MCF 10A (cell line): ENCODE results near the gene GRM8. TPM values are rescaled to one million over a fixed set of nuclear protein-coding genes. Genes with fewer than 3 reads are reported as not detected.

ENCODE experiments used
- BruUV-seq: library from RNA; stranded (reverse); fragments of 400-500 nt; replicated peaks from 2 replicates; lab custom pipeline; 2021; lab: Mats Ljungman, UMichigan
- CTCF ChIA-PET: fragments of 300-600 bp; sonication (Branson Sonifier 250); formaldehyde crosslinking; extraction: SDS; loops from one replicate; lab custom pipeline; 2021; ENCODE audit warnings: antibody characterized with exemption, inconsistent platforms; lab: Yijun Ruan, JAX
- POLR2A ChIA-PET: fragments of 300-600, 350-650 bp; sonication (Branson Sonifier 250); formaldehyde crosslinking; extraction: SDS; loops from one replicate; lab custom pipeline; 2020; ENCODE audit warnings: antibody characterized with exemption, inconsistent platforms; lab: Yijun Ruan, JAX
- DNase-seq: peaks from one replicate; pipeline ENCODE4 v3.0.0-alpha.2; 2018; ENCODE audit not compliant: unreplicated experiment
- H3K27ac Mint-ChIP-seq: one replicate; pipeline ENCODE4 v1.8.0; 2022; ENCODE audit warnings: mild to moderate bottlenecking, low read depth, mixed read lengths; ENCODE audit not compliant: unreplicated experiment
- H3K27me3 Mint-ChIP-seq: one replicate; pipeline ENCODE4 v1.8.0; 2022; ENCODE audit warnings: mixed read lengths; ENCODE audit not compliant: insufficient read depth, unreplicated experiment
- H3K36me3 Mint-ChIP-seq: one replicate; pipeline ENCODE4 v1.8.0; 2022; ENCODE audit warnings: mild to moderate bottlenecking, moderate library complexity, mixed read lengths; ENCODE audit not compliant: insufficient read depth, unreplicated experiment
- H3K4me1 Mint-ChIP-seq: one replicate; pipeline ENCODE4 v1.8.0; 2022; ENCODE audit warnings: mixed read lengths; ENCODE audit not compliant: insufficient read depth, unreplicated experiment
- H3K4me3 Mint-ChIP-seq: one replicate; pipeline ENCODE4 v1.8.0; 2022; ENCODE audit warnings: mild to moderate bottlenecking, moderate library complexity, mixed read lengths; ENCODE audit not compliant: unreplicated experiment
- H3K9me3 Mint-ChIP-seq: one replicate; pipeline ENCODE4 v1.8.0; 2022; ENCODE audit warnings: mixed read lengths; ENCODE audit not compliant: unreplicated experiment
- intact Hi-C: fragments of 100-400 bp; cut with micrococcal nuclease; formaldehyde crosslinking; loops from 2 replicates; pipeline ENCODE4 v1.14.1; 2022
- total RNA-seq: library from RNA; stranded (reverse); gene quantifications from 2 replicates; pipeline ENCODE4 v1.2.3, GENCODE V29; 2022
- TF ChIP-seq, protein P1 (sequence below): fragments of 200-600 bp; IDR thresholded peaks from one replicate; pipeline ENCODE4 v1.8.0; 2022; ENCODE audit warnings: antibody characterized with exemption, mild to moderate bottlenecking; ENCODE audit not compliant: unreplicated experiment

GRM8 gene
- total RNA-seq, 1 experiment from 2014 or later = not detected

DNA sequence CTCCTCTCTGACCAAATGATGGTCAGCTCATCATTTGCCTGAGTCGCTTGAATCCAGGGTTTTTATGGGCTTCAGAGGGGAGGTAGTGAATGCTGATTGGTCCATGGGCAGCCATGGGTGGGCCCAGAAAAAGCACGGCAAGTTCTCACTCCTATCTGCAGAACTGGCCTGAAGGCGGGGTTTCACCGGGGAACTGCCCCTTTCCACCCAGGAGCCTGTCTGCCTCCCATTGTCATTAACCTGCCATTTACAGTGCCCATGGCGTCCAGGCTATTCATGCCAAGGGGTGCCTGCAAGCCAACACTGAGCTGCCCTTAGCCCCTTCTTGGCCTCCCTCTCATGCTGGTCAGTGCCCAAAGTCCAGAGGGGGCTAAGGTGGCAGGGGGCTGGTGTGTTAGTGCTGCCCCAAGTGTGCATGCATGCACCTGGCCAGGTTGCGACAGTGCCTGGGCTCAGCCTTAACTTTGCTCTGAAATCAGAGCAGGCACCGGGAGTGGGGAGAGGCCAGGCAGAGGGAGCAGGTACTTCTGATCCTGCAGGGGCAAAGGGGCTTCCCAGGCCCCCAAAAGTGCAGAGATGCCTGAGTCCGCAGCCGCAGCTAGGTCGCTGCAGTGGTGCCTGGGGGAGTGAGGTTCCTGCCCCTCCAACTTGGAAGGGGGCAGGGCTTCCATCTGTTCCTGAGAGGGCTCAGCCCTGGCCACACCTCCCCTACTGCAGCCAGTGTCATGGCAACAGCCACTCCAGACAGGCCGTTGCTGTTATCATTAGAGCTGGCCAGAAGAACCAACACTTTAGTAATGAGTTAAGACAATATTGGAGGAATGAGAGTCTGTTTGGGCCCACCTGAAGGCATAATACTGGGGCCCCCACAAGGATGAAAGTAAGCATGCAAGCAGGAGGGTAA, 561.6 kb downstream of the GRM8 start:
- Mint-ChIP-seq H3K9me3 (no peaks in the 10 kb centered on the region), H3K36me3 (no peaks in the 10 kb centered on the region), H3K27me3 (no peaks in the 10 kb centered on the region), H3K27ac (no peak overlapping the region), H3K4me3 (no peak overlapping the region), H3K4me1 (no peaks in the 10 kb centered on the region)
- intact Hi-C loops = no loop called here
- TF ChIP-seq, protein P1, sequence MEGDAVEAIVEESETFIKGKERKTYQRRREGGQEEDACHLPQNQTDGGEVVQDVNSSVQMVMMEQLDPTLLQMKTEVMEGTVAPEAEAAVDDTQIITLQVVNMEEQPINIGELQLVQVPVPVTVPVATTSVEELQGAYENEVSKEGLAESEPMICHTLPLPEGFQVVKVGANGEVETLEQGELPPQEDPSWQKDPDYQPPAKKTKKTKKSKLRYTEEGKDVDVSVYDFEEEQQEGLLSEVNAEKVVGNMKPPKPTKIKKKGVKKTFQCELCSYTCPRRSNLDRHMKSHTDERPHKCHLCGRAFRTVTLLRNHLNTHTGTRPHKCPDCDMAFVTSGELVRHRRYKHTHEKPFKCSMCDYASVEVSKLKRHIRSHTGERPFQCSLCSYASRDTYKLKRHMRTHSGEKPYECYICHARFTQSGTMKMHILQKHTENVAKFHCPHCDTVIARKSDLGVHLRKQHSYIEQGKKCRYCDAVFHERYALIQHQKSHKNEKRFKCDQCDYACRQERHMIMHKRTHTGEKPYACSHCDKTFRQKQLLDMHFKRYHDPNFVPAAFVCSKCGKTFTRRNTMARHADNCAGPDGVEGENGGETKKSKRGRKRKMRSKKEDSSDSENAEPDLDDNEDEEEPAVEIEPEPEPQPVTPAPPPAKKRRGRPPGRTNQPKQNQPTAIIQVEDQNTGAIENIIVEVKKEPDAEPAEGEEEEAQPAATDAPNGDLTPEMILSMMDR = no peak
- ChIA-PET POLR2A (no interaction called here), CTCF (no interaction called here)
- no TSS peak for BruUV-seq
- no peak for DNase-seq

DNA sequence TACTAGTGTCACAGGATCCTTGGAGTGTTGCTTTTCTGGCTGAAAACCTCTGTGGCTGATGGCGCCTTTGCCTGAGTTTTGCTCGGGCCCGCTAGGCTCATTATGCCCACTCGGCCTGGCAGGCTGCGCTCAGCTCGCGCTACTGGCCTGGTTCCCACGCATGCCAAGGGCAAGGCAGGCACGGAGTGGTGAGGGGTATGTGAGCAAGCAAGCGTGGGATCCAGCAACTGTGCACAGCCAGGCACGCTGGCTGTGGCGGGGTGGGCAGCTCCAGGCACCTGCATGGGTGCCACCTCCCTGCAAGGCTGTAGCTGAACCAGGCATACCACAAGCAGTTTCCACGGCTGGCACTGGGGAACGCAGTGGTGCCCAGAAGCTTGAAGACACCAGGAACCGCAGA, 562.6 kb downstream of the GRM8 start:
- POLR2A ChIA-PET = no interaction called here
- no peaks in the 10 kb centered on the region for H3K27me3 Mint-ChIP-seq
- H3K9me3 Mint-ChIP-seq = no peaks in the 10 kb centered on the region
- intact Hi-C loops = no loop called here
- H3K4me1 Mint-ChIP-seq = no peaks in the 10 kb centered on the region
- no peak for DNase-seq
- TF ChIP-seq, protein P1 = no peak
- H3K36me3 Mint-ChIP-seq = no peaks in the 10 kb centered on the region
- H3K4me3 Mint-ChIP-seq = no peak overlapping the region
- CTCF ChIA-PET = no interaction called here
- no peak overlapping the region for H3K27ac Mint-ChIP-seq
- no TSS peak for BruUV-seq

DNA sequence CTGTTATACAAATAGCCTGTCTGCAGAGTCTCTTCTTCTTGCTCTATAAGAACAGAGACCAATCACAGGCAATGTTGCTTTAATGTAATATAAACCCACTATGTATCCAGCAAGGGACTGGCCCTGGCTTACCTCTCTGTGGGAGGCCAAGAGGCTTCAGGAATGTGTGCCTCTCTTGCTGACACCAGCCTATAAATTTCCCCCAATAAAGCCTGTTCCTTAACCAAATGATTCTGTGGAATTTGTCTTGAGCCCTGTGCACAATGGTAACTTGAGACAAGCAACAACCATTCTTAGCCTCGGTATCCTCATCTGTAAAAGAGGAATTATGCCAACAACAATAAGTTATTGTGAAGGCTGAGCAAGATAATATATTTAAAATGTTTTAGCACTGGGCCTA, 563.7 kb downstream of the GRM8 start:
- intact Hi-C loops = no loop called here
- POLR2A ChIA-PET = interaction anchor here (1.5 kb wide), 1 partner anchor 10 kb away, joined by 6 read pairs; no protein-coding TSS in a partner anchor
- CTCF ChIA-PET = no interaction called here
- no peak overlapping the region for H3K4me3 Mint-ChIP-seq
- H3K4me1 Mint-ChIP-seq = no peaks in the 10 kb centered on the region
- no peaks in the 10 kb centered on the region for H3K27me3 Mint-ChIP-seq
- no TSS peak for BruUV-seq
- H3K9me3 Mint-ChIP-seq = no peaks in the 10 kb centered on the region
- TF ChIP-seq, protein P1 = no peak
- DNase-seq = peak; percentile 22
- no peak overlapping the region for H3K27ac Mint-ChIP-seq
- H3K36me3 Mint-ChIP-seq = no peaks in the 10 kb centered on the region

DNA sequence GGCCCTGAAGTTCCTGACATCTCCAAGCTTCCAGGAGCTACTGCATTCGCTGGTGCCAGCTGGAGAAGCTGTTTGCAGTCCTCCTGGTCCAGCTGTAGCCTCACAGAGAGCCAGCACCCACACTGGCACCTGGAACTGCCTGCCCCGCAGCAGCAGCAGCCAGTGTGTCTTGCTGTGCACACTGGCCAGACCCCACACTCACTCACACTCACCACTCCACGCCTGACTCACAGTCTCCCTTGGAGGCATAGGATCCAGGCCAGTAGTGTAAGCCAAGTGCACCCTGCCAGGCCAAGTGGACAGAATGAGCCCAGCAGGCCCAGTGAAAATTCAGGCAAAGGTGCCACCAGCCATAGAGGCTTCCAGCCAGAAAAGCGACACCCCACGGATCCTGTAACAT, 566.3 kb downstream of the GRM8 start:
- Mint-ChIP-seq H3K4me3 (no peak overlapping the region), H3K36me3 (no peaks in the 10 kb centered on the region), H3K4me1 (no peaks in the 10 kb centered on the region), H3K27ac (no peak overlapping the region), H3K9me3 (no peaks in the 10 kb centered on the region), H3K27me3 (no peaks in the 10 kb centered on the region)
- intact Hi-C loops = no loop called here
- CTCF ChIA-PET = no interaction called here
- TF ChIP-seq, protein P1 = no peak
- POLR2A ChIA-PET = no interaction called here
- no peak for DNase-seq
- no TSS peak for BruUV-seq
